Activated naive CD4-positive, alpha-beta T cell treated with anti-CD3 and anti-CD28 coated beads, Interleukin-2, amount 10 ng/mL, durations not matched to agents 7 days and 5 days (primary cell): ENCODE data around the gene S1PR5.

Source experiments
- CTCF ChIA-PET: fragments of 350-600 bp; sonication (Branson Sonifier 250); formaldehyde crosslinking; loops from one replicate; lab custom pipeline; 2021; ENCODE audit warnings: antibody characterized with exemption; lab: Charles Lee
- DNase-seq: peaks from one replicate; pipeline ENCODE4 v3.0.0-alpha.2; 2020
- H3K27ac Mint-ChIP-seq: one replicate; pipeline ENCODE4 v1.8.0; 2021; ENCODE audit warnings: mild to moderate bottlenecking, moderate library complexity, mixed read lengths
- H3K27me3 Mint-ChIP-seq: one replicate; pipeline ENCODE4 v1.8.0; 2021; ENCODE audit warnings: mild to moderate bottlenecking, mixed read lengths
- H3K36me3 Mint-ChIP-seq: one replicate; pipeline ENCODE4 v1.8.0; 2021; ENCODE audit warnings: mixed read lengths
- H3K4me1 Mint-ChIP-seq: one replicate; pipeline ENCODE4 v1.8.0; 2021; ENCODE audit warnings: mixed read lengths
- H3K4me3 Mint-ChIP-seq: one replicate; pipeline ENCODE4 v1.8.0; 2021; ENCODE audit warnings: mild to moderate bottlenecking, moderate library complexity, mixed read lengths
- H3K9me3 Mint-ChIP-seq: one replicate; pipeline ENCODE4 v1.8.0; 2021; ENCODE audit warnings: mixed read lengths

The S1PR5 gene, protein sequence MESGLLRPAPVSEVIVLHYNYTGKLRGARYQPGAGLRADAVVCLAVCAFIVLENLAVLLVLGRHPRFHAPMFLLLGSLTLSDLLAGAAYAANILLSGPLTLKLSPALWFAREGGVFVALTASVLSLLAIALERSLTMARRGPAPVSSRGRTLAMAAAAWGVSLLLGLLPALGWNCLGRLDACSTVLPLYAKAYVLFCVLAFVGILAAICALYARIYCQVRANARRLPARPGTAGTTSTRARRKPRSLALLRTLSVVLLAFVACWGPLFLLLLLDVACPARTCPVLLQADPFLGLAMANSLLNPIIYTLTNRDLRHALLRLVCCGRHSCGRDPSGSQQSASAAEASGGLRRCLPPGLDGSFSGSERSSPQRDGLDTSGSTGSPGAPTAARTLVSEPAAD

DNA sequence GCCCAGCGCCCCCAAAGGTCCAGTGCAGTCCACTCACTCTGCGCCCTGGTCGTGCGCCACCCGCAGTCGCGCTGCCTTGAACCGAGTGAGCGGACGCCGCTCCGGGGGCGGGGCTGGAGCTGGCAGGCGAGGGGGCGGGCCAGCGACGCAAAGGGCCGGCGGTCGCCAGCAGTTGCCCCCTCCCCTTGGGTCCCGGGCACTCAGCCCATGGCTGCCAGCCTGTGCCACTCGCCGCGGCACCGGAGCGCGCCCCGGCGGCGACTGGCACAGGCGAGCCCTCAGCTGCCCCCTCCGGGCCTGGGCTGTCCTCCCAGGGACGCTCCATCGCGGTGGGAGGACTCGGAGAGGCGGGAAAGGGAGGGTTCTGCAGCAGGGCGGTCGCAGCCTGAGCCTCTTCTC, at the start of gene S1PR5:
S1PR5 (minus strand) TSS at position 87 of the 399 bp plus-strand sequence. CDS start 2,436 bp downstream, outside the sequence.
- no peaks in the 10 kb centered on the region for H3K9me3 Mint-ChIP-seq
- H3K4me3 Mint-ChIP-seq, result peak within 1 kb of the TSS; percentile 48
- CTCF ChIA-PET, result interaction anchor here (1.0 to 1.2 kb wide), 2 partner anchors 9 to 99 kb away, joined by 3 read pairs; no protein-coding TSS in a partner anchor
- H3K36me3 Mint-ChIP-seq, result peaks cover 2% of the 10 kb centered on the region
- peaks cover 99% of the 10 kb centered on the region for H3K27me3 Mint-ChIP-seq
- DNase-seq, result peak; percentile 44
- peaks cover 37% of the 10 kb centered on the region for H3K4me1 Mint-ChIP-seq
- H3K27ac Mint-ChIP-seq, result peak within 1 kb of the TSS; percentile 6

GRCh38 chr19:10566658-10567410, 49.6 kb upstream of the S1PR5 start:
- Mint-ChIP-seq H3K27ac (peak overlapping the region; percentile 99), H3K4me1 (peaks cover 40% of the 10 kb centered on the region), H3K36me3 (peaks cover 38% of the 10 kb centered on the region), H3K9me3 (no peaks in the 10 kb centered on the region), H3K27me3 (no peaks in the 10 kb centered on the region), H3K4me3 (peak overlapping the region; percentile 84)
- peak; percentile 71 for DNase-seq
- CTCF ChIA-PET, result interaction anchor here (0.6 to 4.0 kb wide), 9 partner anchors 15 to 150 kb away, joined by 3 to 19 read pairs (median 4); no protein-coding TSS in a partner anchor

DNA sequence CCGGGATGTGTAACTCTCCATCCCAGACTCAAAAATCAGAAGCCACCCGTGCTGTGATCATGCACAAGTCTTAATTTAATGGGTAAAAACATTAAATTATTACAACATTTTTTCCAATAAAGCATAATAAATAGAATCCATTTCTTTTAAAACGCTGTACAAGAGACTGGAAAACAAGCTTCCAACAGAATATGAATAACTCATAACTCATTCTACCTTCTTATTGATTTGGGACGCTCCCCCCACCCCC, 49.1 kb upstream of the S1PR5 start:
- peaks cover 45% of the 10 kb centered on the region for H3K4me1 Mint-ChIP-seq

DNA sequence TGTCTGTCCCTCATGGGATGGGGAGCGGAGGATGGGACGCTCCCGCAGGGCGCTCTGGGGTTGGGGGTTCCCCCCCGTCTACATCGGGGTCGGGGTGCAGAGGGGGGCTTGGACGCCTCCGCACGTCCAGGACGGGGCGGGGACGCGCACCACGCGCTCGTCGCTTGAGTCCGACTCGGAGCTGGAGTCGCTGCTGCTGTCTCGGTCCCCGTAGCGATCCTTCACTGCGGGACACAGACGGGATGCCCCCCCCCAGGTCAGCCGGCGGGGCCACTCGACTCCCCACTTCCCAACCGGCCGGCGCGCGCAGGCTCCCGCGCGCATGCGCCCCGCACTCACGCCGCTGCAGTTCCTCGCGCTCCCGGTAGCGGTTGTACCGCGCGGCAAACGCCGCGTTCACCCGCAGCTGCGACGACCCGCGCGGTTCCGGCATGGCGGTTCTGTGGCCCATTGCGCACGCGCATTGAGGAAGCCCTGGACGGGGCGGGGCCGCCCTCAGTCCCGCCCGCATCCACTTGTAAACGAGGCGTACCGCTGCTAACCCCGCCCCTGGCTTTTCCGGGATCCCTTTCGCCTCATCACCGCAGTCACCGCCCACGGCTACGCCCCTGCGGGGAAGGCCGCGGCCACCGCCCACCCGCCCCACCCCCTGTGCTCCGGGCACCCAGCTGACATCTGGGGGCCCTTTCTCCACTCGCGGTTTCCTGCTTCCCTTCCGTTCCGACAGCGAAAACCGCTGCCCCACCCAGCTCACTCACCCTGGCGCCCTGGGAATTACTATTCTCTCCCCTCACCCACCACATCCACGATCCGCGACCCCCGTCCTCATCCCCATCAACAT, 48.5 kb upstream of the S1PR5 start, which contains the start of gene KRI1:
KRI1 (minus strand) TSS at position 444 of the 841 bp plus-strand sequence; CDS start at position 433, 11 bp downstream.
- Mint-ChIP-seq H3K27me3 (no peaks in the 10 kb centered on the region), H3K9me3 (no peaks in the 10 kb centered on the region), H3K27ac (peak within 1 kb of the TSS; percentile 99), H3K4me3 (peak within 1 kb of the TSS; percentile 84), H3K36me3 (peaks cover 49% of the 10 kb centered on the region), H3K4me1 (peaks cover 47% of the 10 kb centered on the region)
- peak; percentile 99 for DNase-seq
- CTCF ChIA-PET, result interaction anchor here (0.7 to 2.8 kb wide), 6 partner anchors 9 to 134 kb away, joined by 3 to 11 read pairs (median 4); no protein-coding TSS in a partner anchor

More for the DNA sequence above, 49.1 kb upstream of the S1PR5 start:
- Mint-ChIP-seq H3K36me3 (peaks cover 43% of the 10 kb centered on the region), H3K4me3 (peak overlapping the region; percentile 84), H3K27ac (peak overlapping the region; percentile 99), H3K27me3 (no peaks in the 10 kb centered on the region), H3K9me3 (no peaks in the 10 kb centered on the region)
- CTCF ChIA-PET, result interaction anchor here (0.6 to 2.8 kb wide), 7 partner anchors 9 to 149 kb away, joined by 3 to 11 read pairs (median 3); no protein-coding TSS in a partner anchor
- no peak for DNase-seq

GRCh38 chr19:10565028-10565566, 47.9 kb upstream of the S1PR5 start:
- H3K36me3 Mint-ChIP-seq, result peaks cover 56% of the 10 kb centered on the region
- H3K9me3 Mint-ChIP-seq, result no peaks in the 10 kb centered on the region
- no peaks in the 10 kb centered on the region for H3K27me3 Mint-ChIP-seq
- peak overlapping the region; percentile 99 for H3K27ac Mint-ChIP-seq
- peaks cover 44% of the 10 kb centered on the region for H3K4me1 Mint-ChIP-seq
- peak; percentile 70 for DNase-seq
- H3K4me3 Mint-ChIP-seq, result peak overlapping the region; percentile 84
- CTCF ChIA-PET, result interaction anchor here (2.8 kb wide), 1 partner anchor 11 kb away, joined by 11 read pairs; no protein-coding TSS in a partner anchor

GRCh38 chr19:10562609-10563008, 45.4 kb upstream of the S1PR5 start:
- CTCF ChIA-PET, result interaction anchor here (1.5 to 1.6 kb wide), 2 partner anchors 9 to 19 kb away, joined by 4 to 5 read pairs; no protein-coding TSS in a partner anchor
- Mint-ChIP-seq H3K36me3 (peaks cover 67% of the 10 kb centered on the region), H3K27ac (no peak overlapping the region), H3K27me3 (no peaks in the 10 kb centered on the region), H3K4me3 (no peak overlapping the region), H3K9me3 (no peaks in the 10 kb centered on the region), H3K4me1 (peaks cover 35% of the 10 kb centered on the region)
- no peak for DNase-seq

DNA sequence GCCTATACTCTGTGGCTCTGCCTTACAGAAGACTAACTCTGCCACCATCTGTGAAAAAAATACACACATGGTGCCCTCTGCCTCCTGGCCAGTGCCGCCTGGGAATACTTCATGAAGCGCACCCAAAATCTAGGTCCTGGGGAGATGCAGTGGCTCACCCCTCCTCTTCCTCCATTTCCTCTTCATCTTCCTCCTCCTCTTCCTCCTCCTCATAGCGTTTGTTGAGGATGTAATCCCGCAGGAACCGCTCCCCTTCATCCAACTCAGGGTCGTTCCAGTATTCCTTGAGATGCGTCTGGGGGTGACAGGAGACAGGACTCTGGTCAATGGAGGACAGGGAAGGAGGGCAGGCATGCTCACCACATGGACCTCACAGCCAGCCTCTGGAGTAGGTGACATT, 42.9 kb upstream of the S1PR5 start:
- CTCF ChIA-PET, result no interaction called here
- Mint-ChIP-seq H3K27ac (no peak overlapping the region), H3K27me3 (no peaks in the 10 kb centered on the region), H3K36me3 (peaks cover 58% of the 10 kb centered on the region), H3K9me3 (no peaks in the 10 kb centered on the region), H3K4me3 (no peak overlapping the region), H3K4me1 (peaks cover 31% of the 10 kb centered on the region)
- no peak for DNase-seq

GRCh38 chr19:10557603-10558197, 40.5 kb upstream of the S1PR5 start:
- Mint-ChIP-seq H3K36me3 (peaks cover 69% of the 10 kb centered on the region), H3K9me3 (no peaks in the 10 kb centered on the region), H3K4me1 (peaks cover 44% of the 10 kb centered on the region), H3K4me3 (no peak overlapping the region), H3K27ac (peak overlapping the region; percentile 33), H3K27me3 (no peaks in the 10 kb centered on the region)
- DNase-seq, result no peak
- CTCF ChIA-PET, result interaction anchor here (0.9 kb wide), 1 partner anchor 8 kb away, joined by 3 read pairs; the partner anchor contains the start of gene KRI1

DNA sequence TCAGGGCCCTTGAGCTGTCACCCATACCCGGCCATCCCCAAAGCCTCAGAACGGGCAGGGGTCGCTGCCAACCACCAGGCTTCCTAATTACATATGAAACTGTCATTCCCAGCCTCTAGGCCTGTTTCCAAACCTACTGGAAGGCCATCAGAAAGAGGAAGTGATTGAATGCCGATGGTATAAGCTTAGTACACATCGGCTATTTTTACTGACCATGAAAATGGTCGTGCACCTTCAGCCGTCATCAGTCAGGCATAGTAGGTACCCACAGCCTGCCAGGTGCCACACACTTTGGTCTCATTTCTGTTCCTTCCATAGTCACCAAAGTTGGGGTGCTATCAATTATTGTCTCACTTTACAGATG, 38.3 kb upstream of the S1PR5 start:
- H3K27me3 Mint-ChIP-seq, result no peaks in the 10 kb centered on the region
- peaks cover 54% of the 10 kb centered on the region for H3K4me1 Mint-ChIP-seq
- no peaks in the 10 kb centered on the region for H3K9me3 Mint-ChIP-seq
- H3K27ac Mint-ChIP-seq, result peak overlapping the region; percentile 97
- DNase-seq, result no peak
- H3K4me3 Mint-ChIP-seq, result no peak overlapping the region
- CTCF ChIA-PET, result interaction anchor here (1.1 to 1.7 kb wide), 3 partner anchors 12 to 144 kb away, joined by 3 to 4 read pairs (median 4); no protein-coding TSS in a partner anchor
- peaks cover 68% of the 10 kb centered on the region for H3K36me3 Mint-ChIP-seq

GRCh38 chr19:10554760-10555609, 37.7 kb upstream of the S1PR5 start:
- H3K9me3 Mint-ChIP-seq, result no peaks in the 10 kb centered on the region
- CTCF ChIA-PET, result interaction anchor here (1.1 to 2.5 kb wide), 6 partner anchors 10 to 145 kb away, joined by 3 to 11 read pairs (median 4); partner anchors contain the start of gene KRI1
- H3K27me3 Mint-ChIP-seq, result no peaks in the 10 kb centered on the region
- H3K36me3 Mint-ChIP-seq, result peaks cover 67% of the 10 kb centered on the region
- peak overlapping the region; percentile 66 for H3K4me3 Mint-ChIP-seq
- H3K27ac Mint-ChIP-seq, result peak overlapping the region; percentile 97
- peaks cover 58% of the 10 kb centered on the region for H3K4me1 Mint-ChIP-seq
- DNase-seq, result no peak

DNA sequence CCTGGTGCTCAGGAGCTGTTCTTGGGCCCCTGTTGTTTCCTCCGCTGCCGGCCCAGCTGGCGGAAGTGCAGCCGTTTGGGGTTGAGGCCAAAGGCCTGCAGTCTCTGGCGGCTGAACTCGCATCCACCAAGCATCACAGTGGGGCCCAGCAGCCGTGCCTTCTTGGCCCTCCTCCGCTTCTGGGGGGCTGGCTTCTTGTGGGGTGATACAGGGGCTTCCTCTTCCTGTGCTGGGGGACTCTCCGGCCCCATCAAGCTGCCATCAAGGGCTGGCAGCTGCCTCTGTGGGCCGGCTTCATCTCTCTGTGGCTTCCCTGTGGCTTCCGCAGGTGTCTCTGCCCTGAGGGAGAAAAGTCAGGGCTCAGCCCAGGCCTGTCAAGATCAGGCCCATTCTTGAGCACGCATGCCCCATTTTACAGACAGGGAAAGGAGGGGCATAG, 36.7 kb upstream of the S1PR5 start:
- H3K9me3 Mint-ChIP-seq, result no peaks in the 10 kb centered on the region
- peaks cover 60% of the 10 kb centered on the region for H3K4me1 Mint-ChIP-seq
- peak; percentile 84 for DNase-seq
- H3K27me3 Mint-ChIP-seq, result no peaks in the 10 kb centered on the region
- H3K27ac Mint-ChIP-seq, result peak overlapping the region; percentile 97
- H3K36me3 Mint-ChIP-seq, result peaks cover 62% of the 10 kb centered on the region
- CTCF ChIA-PET, result interaction anchor here (1.0 to 2.5 kb wide), 11 partner anchors 9 to 146 kb away, joined by 3 to 11 read pairs (median 4); partner anchors contain the start of gene KRI1
- peak overlapping the region; percentile 66 for H3K4me3 Mint-ChIP-seq
